ENCODE measurements around the gene PCDH9. TPM values are rescaled to one million over a fixed set of nuclear protein-coding genes. Genes with fewer than 3 reads are reported as not detected.

Gene PCDH9
- total and polyA plus RNA-seq, 2 of the 4 experiments (the other 2 are of a cell fraction) = 2.2 to 10.2 TPM

- no peak overlapping the region for H2AK5ac ChIP-seq (ENCODE audit: low read depth, low read length)
- TF ChIP-seq RCOR1 (IDR thresholded peaks at IDR 0.05; ENCODE audit: insufficient replicate concordance, low read length) = no peak
- TF ChIP-seq MAFK (IDR thresholded peaks at IDR 0.05; ENCODE audit: low read depth, low read length) = no peak
- TF ChIP-seq USF2 (IDR thresholded peaks at IDR 0.05; ENCODE audit: low read depth, low read length) = no peak
- no peaks in the 10 kb centered on the region for H3K36me3 ChIP-seq (ENCODE audit: control insufficient read depth, insufficient read depth, low read length)
- no peak overlapping the region for H3K23ac ChIP-seq (ENCODE audit: low read depth, low read length)
- no peak overlapping the region for H2BK15ac ChIP-seq (ENCODE audit: low read depth, low read length)
- H3K79me1 ChIP-seq (ENCODE audit: low read depth in 1 of 2, low read length in 2 of 2) = no peaks in the 10 kb centered on the region
- no peak overlapping the region for H2BK5ac ChIP-seq (ENCODE audit: low read depth, low read length, poor library complexity, severe bottlenecking)
- no peak for ATAC-seq (ENCODE audit: low read depth)
- BruUV-seq (replicated peaks) = no TSS peak
- DNase-seq = no peak
- no peak overlapping the region for H2BK120ac ChIP-seq (ENCODE audit: low read depth, low read length)
- H4K20me1 ChIP-seq (ENCODE audit: insufficient read depth, low read length) = no peaks in the 10 kb centered on the region
- no peak overlapping the region for H4K8ac ChIP-seq (ENCODE audit: low read depth in 2 of 2, low read length in 2 of 2)
- H3K9me3 ChIP-seq (ENCODE audit: control insufficient read depth, insufficient read depth, low read length) = no peaks in the 10 kb centered on the region
- no peak overlapping the region for H4K5ac ChIP-seq (ENCODE audit: low read depth, low read length)
- intact Hi-C loops (cut with micrococcal nuclease) = no loop called here
- no peak overlapping the region for H3K9ac ChIP-seq (ENCODE audit: low read depth, low read length)
- H3K14ac ChIP-seq (replicated peaks; ENCODE audit: low read depth, low read length) = no peak overlapping the region
- dilution Hi-C loops (cut with HindIII; ENCODE audit: low sequenced_read_pairs, unreplicated experiment) = no loop called here
- CTCF ChIA-PET = interaction anchor here (0.7 kb wide), 1 partner anchor 49 kb away, joined by 3 read pairs; no protein-coding TSS in a partner anchor
- no peaks in the 10 kb centered on the region for H3K4me1 ChIP-seq (ENCODE audit: control insufficient read depth, insufficient read depth, low read length)
- in situ Hi-C loops (cut with MboI; ENCODE audit: low sequenced_read_pairs) = no loop called here
- no peak overlapping the region for H2BK20ac ChIP-seq (ENCODE audit: low read depth, low read length)
- H2AFZ ChIP-seq (replicated peaks; ENCODE audit: low read length, poor library complexity) = no peak overlapping the region
- H2AK9ac ChIP-seq (replicated peaks; ENCODE audit: low read depth, low read length, poor library complexity) = no peak overlapping the region
- POLR2A ChIA-PET (ENCODE audit: unreplicated experiment) = no interaction called here
- H3K56ac ChIP-seq (ENCODE audit: extremely low read depth, insufficient read depth, low read length) = no peak overlapping the region
- no CpG with 5 or more reads among the region's 4 CpGs for WGBS, 2 experiments (ENCODE audit: extremely low coverage in 2 of 2, insufficient read length in 1 of 2)
- no peak overlapping the region for H3K4me2 ChIP-seq (ENCODE audit: low read depth, low read length)
- H3K4me3 ChIP-seq (ENCODE audit: insufficient read depth, low read depth, low read length) = no peak overlapping the region
- H3K27ac ChIP-seq (ENCODE audit: insufficient read depth, low read length) = no peak overlapping the region
- no peak overlapping the region for H3K4ac ChIP-seq (ENCODE audit: low read depth, low read length)
- no peak overlapping the region for H3K18ac ChIP-seq (ENCODE audit: low read depth, low read length)
- H3K27me3 ChIP-seq (ENCODE audit: control insufficient read depth, insufficient read depth, low read length) = no peaks in the 10 kb centered on the region
- no peak overlapping the region for H4K91ac ChIP-seq (ENCODE audit: insufficient read depth, low read depth, low read length)
- no peaks in the 10 kb centered on the region for H3K9me1 ChIP-seq (ENCODE audit: insufficient read depth, low read length)
These were observed 679.0 kb downstream of the PCDH9 start for GRCh38 chr13:66551128-66551527.

All from IMR-90 (cell line).